ENCODE results near the gene HPSE. TPM values are rescaled to one million over a fixed set of nuclear protein-coding genes. Genes with fewer than 3 reads are reported as not detected.
A peak's percentile ranks its signal among the peaks of the same experiment; 100 is the strongest.

The HPSE gene
- total and polyA plus RNA-seq, 9 of the 15 experiments (the other 6 are each of a cell fraction or from before 2014, with no cell fraction given): 0.01 to 0.42 (median 0.14) TPM; not detected in 1

- no peaks in the 10 kb centered on the region for H3K9me1 ChIP-seq (ENCODE audit: control insufficient read depth, insufficient read depth, low read length)
- in situ Hi-C loops (cut with MboI) (no loop called here), intact Hi-C loops (cut with micrococcal nuclease) (no loop called here)
- POLR2A ChIA-PET: interaction anchor here (0.6 to 1.0 kb wide), 3 partner anchors 9 to 272 kb away, joined by 3 read pairs; no protein-coding TSS in a partner anchor
- no peak overlapping the region for H2AFZ ChIP-seq (ENCODE audit: low read depth, low read length)
- no peaks in the 10 kb centered on the region for H3K79me2 ChIP-seq (ENCODE audit: control insufficient read depth, insufficient read depth, low read length)
- H3K4me2 ChIP-seq (ENCODE audit: insufficient read depth, low read length): no peak overlapping the region
- H3K27me3 ChIP-seq (ENCODE audit: control insufficient read depth in 2 of 2, insufficient read depth in 2 of 2, low read length in 2 of 2): peaks cover 4 to 7% of the 10 kb centered on the region in 2 experiments; a peak in 3 of 5 replicates
- H4K20me1 ChIP-seq (replicated peaks; ENCODE audit: control insufficient read depth, insufficient read depth, low read length): no peaks in the 10 kb centered on the region
- CTCF ChIA-PET (ENCODE audit: low intra/inter-chr PET ratio): no interaction called here
- H3K36me3 ChIP-seq (ENCODE audit: control insufficient read depth, insufficient read depth, low read length): no peaks in the 10 kb centered on the region
- no peaks in the 10 kb centered on the region for H3K4me1 ChIP-seq (replicated peaks in 1 of 2; ENCODE audit: control insufficient read depth in 2 of 2, insufficient read depth in 2 of 2, low read length in 2 of 2)
- ATAC-seq (no peak), DNase-seq (ENCODE audit: extremely low read depth in 1 of 4, low spot score in 3 of 4) (no peak), FAIRE-seq (no peak)
- no TSS peak for BruUV-seq (replicated peaks)
- TF ChIP-seq DIDO1 (tag; IDR thresholded peaks at IDR 0.05; ENCODE audit: low read depth) (no peak), ZNF316 (IDR thresholded peaks at IDR 0.05) (peak; percentile 50), C11orf30 (IDR thresholded peaks at IDR 0.05; ENCODE audit: low read depth) (peak; percentile 28; the same call in 1 of the 2 replicates)
- WGBS (ENCODE audit: insufficient coverage, low coverage, missing lambda C conversion rate): 0% methylated on average over 3 of the region's 3 CpGs
- no peak overlapping the region for H3K4me3 ChIP-seq
- no peak overlapping the region for H3K27ac ChIP-seq (ENCODE audit: extremely low read depth, low read depth, low read length)
- H3K9ac ChIP-seq (ENCODE audit: insufficient read depth in 1 of 2, low read depth in 2 of 2, low read length in 2 of 2): no peak overlapping the region
- H3K9me3 ChIP-seq (replicated peaks; ENCODE audit: control insufficient read depth, insufficient read depth, low read depth, low read length): no peaks in the 10 kb centered on the region
These were observed 36.9 kb downstream of the HPSE start for GRCh38 chr4:83297548-83298260.

- Histone ChIP-seq H3K36me3 (ENCODE audit: control insufficient read depth, insufficient read depth, low read length) (no peaks in the 10 kb centered on the region), H3K27ac (ENCODE audit: extremely low read depth, low read depth, low read length) (no peak overlapping the region), H2AFZ (ENCODE audit: low read depth, low read length) (peak overlapping the region; percentile 56; the same call in 1 of the 2 replicates), H3K4me2 (ENCODE audit: insufficient read depth, low read length) (no peak overlapping the region), H3K9ac (ENCODE audit: insufficient read depth in 1 of 2, low read depth in 2 of 2, low read length in 2 of 2) (no peak overlapping the region), H3K4me3 (no peak overlapping the region), H3K79me2 (ENCODE audit: control insufficient read depth, insufficient read depth, low read length) (no peaks in the 10 kb centered on the region), H3K9me1 (ENCODE audit: control insufficient read depth, insufficient read depth, low read length) (no peaks in the 10 kb centered on the region), H3K9me3 (replicated peaks; ENCODE audit: control insufficient read depth, insufficient read depth, low read depth, low read length) (no peaks in the 10 kb centered on the region), H3K27me3 (ENCODE audit: control insufficient read depth in 2 of 2, insufficient read depth in 2 of 2, low read length in 2 of 2) (peaks cover 2 to 5% of the 10 kb centered on the region in 2 experiments; a peak in 2 of 5 replicates), H4K20me1 (replicated peaks; ENCODE audit: control insufficient read depth, insufficient read depth, low read length) (no peaks in the 10 kb centered on the region), H3K4me1 (replicated peaks in 1 of 2; ENCODE audit: control insufficient read depth in 2 of 2, insufficient read depth in 2 of 2, low read length in 2 of 2) (no peaks in the 10 kb centered on the region)
- DNase-seq (ENCODE audit: extremely low read depth in 1 of 4, low spot score in 3 of 4) (no peak), FAIRE-seq (no peak), ATAC-seq (no peak)
- in situ Hi-C loops (cut with MboI) (no loop called here), intact Hi-C loops (cut with micrococcal nuclease) (no loop called here)
- POLR2A ChIA-PET: interaction anchor here (1.6 kb wide), 1 partner anchor 9 kb away, joined by 10 read pairs; the partner anchor contains the start of gene COQ2
- CTCF ChIA-PET (ENCODE audit: low intra/inter-chr PET ratio): no interaction called here
- 8% methylated on average over 8 of the region's 8 CpGs for WGBS (ENCODE audit: insufficient coverage, low coverage, missing lambda C conversion rate)
- TF ChIP-seq MAFG (tag; conservative IDR thresholded peaks at IDR 0.05) (no peak; the same call in 1 of the 2 replicates), ZNF316 (IDR thresholded peaks at IDR 0.05) (peak; percentile 40; the same call in 1 of the 2 replicates)
- no TSS peak for BruUV-seq (replicated peaks)
These were observed 41.2 kb downstream of the HPSE start for GRCh38 chr4:83293305-83294046.

All from K562 (cell line).